Suprapubic skin (tissue), 4 donors: ENCODE data around the gene TMEM200B.

Source experiments
- POLR2A ChIP-seq, 2 donors: fragments of 450-650 bp; IDR thresholded peaks; one replicate each; pipeline ENCODE4 v1.6.1; 2017; ENCODE audit warnings: antibody characterized with exemption in 2 of 2, mild to moderate bottlenecking in 2 of 2, moderate library complexity in 2 of 2
- POLR2AphosphoS5 ChIP-seq, 3 donors: sonication (generic); formaldehyde crosslinking; IDR thresholded peaks; one replicate each; pipeline ENCODE4 v1.6.1; 2017; ENCODE audit warnings: antibody characterized with exemption in 3 of 3
- TF ChIP-seq, protein P1 (sequence below), 2 donors: fragments of 200-600 bp in 1 of 2; fragments of 450-650 bp in 1 of 2; sonication (generic) in 1 of 2; IDR thresholded peaks; one replicate each; pipeline ENCODE4 v1.5.1; 2016 to 2019; ENCODE audit warnings: antibody characterized with exemption in 2 of 2, mild to moderate bottlenecking in 1 of 2, moderate library complexity in 1 of 2

DNA sequence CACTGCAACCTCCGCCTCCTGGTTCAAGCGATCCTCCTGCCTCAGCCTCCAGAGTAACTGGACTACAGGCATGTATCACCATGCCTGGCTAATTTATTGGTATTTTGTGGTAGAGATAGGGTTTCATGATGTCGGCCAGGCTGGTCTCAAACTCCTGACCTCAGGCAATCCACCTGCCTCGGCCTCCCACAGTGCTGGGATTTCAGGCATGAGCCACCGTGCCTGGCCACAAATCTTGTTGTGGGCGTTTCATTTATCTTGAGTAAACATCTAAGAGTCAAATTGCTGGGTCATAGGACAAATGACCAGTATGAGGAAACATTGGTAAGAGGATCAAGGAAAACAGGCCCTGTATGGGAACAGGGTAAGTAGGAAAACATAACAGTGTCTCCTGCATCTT, 17.9 kb downstream of the TMEM200B start:
- TF ChIP-seq, protein P1, sequence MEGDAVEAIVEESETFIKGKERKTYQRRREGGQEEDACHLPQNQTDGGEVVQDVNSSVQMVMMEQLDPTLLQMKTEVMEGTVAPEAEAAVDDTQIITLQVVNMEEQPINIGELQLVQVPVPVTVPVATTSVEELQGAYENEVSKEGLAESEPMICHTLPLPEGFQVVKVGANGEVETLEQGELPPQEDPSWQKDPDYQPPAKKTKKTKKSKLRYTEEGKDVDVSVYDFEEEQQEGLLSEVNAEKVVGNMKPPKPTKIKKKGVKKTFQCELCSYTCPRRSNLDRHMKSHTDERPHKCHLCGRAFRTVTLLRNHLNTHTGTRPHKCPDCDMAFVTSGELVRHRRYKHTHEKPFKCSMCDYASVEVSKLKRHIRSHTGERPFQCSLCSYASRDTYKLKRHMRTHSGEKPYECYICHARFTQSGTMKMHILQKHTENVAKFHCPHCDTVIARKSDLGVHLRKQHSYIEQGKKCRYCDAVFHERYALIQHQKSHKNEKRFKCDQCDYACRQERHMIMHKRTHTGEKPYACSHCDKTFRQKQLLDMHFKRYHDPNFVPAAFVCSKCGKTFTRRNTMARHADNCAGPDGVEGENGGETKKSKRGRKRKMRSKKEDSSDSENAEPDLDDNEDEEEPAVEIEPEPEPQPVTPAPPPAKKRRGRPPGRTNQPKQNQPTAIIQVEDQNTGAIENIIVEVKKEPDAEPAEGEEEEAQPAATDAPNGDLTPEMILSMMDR (IDR thresholded peaks at IDR 0.05): no peak
- TF ChIP-seq POLR2A (IDR thresholded peaks at IDR 0.05) (no peak), POLR2AphosphoS5 (IDR thresholded peaks at IDR 0.05) (no peak)
